IMR-90 (cell line): ENCODE results near the gene CASK. TPM values are rescaled to one million over a fixed set of nuclear protein-coding genes. Genes with fewer than 3 reads are reported as not detected.

ENCODE experiments used
- ATAC-seq: fragments of 200-7000 bp; cut with Tn5 transposase; 2 replicates; pipeline ENCODE4 v1.9.1; 2020; ENCODE audit warnings: low read depth, mild to moderate bottlenecking, moderate library complexity
- BruUV-seq: library from RNA; stranded (reverse); fragments of 400-500 nt; replicated peaks from 2 replicates; lab custom pipeline; 2021; lab: Mats Ljungman, UMichigan
- CTCF ChIA-PET: fragments of 300-600 bp; formaldehyde crosslinking; extraction: SDS; loops from one replicate; lab custom pipeline; 2021; ENCODE audit warnings: antibody characterized with exemption; lab: Yijun Ruan, JAX
- POLR2A ChIA-PET: fragments of 300-600 bp; sonication (Branson Sonifier 250); formaldehyde crosslinking; loops from one replicate; lab custom pipeline; 2022; ENCODE audit warnings: antibody characterized with exemption; ENCODE audit not compliant: unreplicated experiment; lab: Charles Lee
- DNase-seq: peaks from one replicate; pipeline ENCODE4 v3.0.0; 2013
- H2AFZ ChIP-seq: replicated peaks from 2 replicates; pipeline ENCODE3; 2013; ENCODE audit warnings: low read length, mild to moderate bottlenecking; ENCODE audit not compliant: poor library complexity
- H2AK5ac ChIP-seq: 2 replicates; pipeline ENCODE4 v1.6.1; 2013; ENCODE audit warnings: low read depth, low read length, inconsistent platforms
- H2AK9ac ChIP-seq: replicated peaks from 2 replicates; pipeline ENCODE3; 2013; ENCODE audit warnings: mild to moderate bottlenecking, low read depth, low read length, moderate library complexity; ENCODE audit not compliant: poor library complexity
- H2BK120ac ChIP-seq: 2 replicates; pipeline ENCODE4 v1.6.1; 2013; ENCODE audit warnings: low read depth, low read length, inconsistent platforms
- H2BK15ac ChIP-seq: 3 replicates; pipeline ENCODE4 v1.6.1; 2013; ENCODE audit warnings: low read depth, low read length, inconsistent platforms
- H2BK20ac ChIP-seq: 2 replicates; pipeline ENCODE4 v1.6.1; 2013; ENCODE audit warnings: low read depth, mild to moderate bottlenecking, inconsistent platforms, low read length, moderate library complexity
- H2BK5ac ChIP-seq: 2 replicates; pipeline ENCODE4 v1.6.1; 2013; ENCODE audit warnings: mild to moderate bottlenecking, low read depth, low read length, inconsistent platforms; ENCODE audit not compliant: poor library complexity, severe bottlenecking
- H3K14ac ChIP-seq: replicated peaks from 2 replicates; pipeline ENCODE4 v1.6.1; 2013; ENCODE audit warnings: low read depth, low read length, inconsistent platforms
- H3K18ac ChIP-seq: 2 replicates; pipeline ENCODE4 v1.6.1; 2013; ENCODE audit warnings: low read depth, low read length, control low read depth
- H3K23ac ChIP-seq: 2 replicates; pipeline ENCODE4 v1.6.1; 2013; ENCODE audit warnings: low read depth, low read length, inconsistent platforms
- H3K27ac ChIP-seq: 2 replicates; pipeline ENCODE4 v1.5.1; 2013; ENCODE audit warnings: mild to moderate bottlenecking, control low read depth, low read length; ENCODE audit not compliant: insufficient read depth
- H3K27me3 ChIP-seq: 2 replicates; pipeline ENCODE4 v1.6.1; 2013; ENCODE audit warnings: low read length; ENCODE audit not compliant: control insufficient read depth, insufficient read depth
- H3K36me3 ChIP-seq: 2 replicates; pipeline ENCODE4 v1.6.1; 2013; ENCODE audit warnings: low read length, mixed read lengths; ENCODE audit not compliant: control insufficient read depth, insufficient read depth
- H3K4ac ChIP-seq: 2 replicates; pipeline ENCODE4 v1.6.1; 2013; ENCODE audit warnings: low read depth, low read length, inconsistent platforms
- H3K4me1 ChIP-seq: 2 replicates; pipeline ENCODE4 v1.6.1; 2013; ENCODE audit warnings: low read length, mixed read lengths; ENCODE audit not compliant: control insufficient read depth, insufficient read depth
- H3K4me2 ChIP-seq: 2 replicates; pipeline ENCODE4 v1.6.1; 2013; ENCODE audit warnings: low read depth, mild to moderate bottlenecking, control low read depth, low read length, moderate library complexity
- H3K4me3 ChIP-seq: 2 replicates; pipeline ENCODE4 v1.5.1; 2013; ENCODE audit warnings: low read depth, mild to moderate bottlenecking, control low read depth, low read length, moderate library complexity; ENCODE audit not compliant: insufficient read depth
- H3K56ac ChIP-seq: 2 replicates; pipeline ENCODE4 v1.6.1; 2013; ENCODE audit warnings: low read length, inconsistent platforms; ENCODE audit not compliant: insufficient read depth; ENCODE audit errors: extremely low read depth
- H3K79me1 ChIP-seq, 2 experiments: 2 replicates each; pipeline ENCODE4 v1.6.1; 2013; ENCODE audit warnings: low read length in 2 of 2, inconsistent platforms in 1 of 2, low read depth in 1 of 2
- H3K9ac ChIP-seq: 2 replicates; pipeline ENCODE4 v1.6.1; 2013; ENCODE audit warnings: low read depth, low read length, control low read depth
- H3K9me1 ChIP-seq: 2 replicates; pipeline ENCODE4 v1.6.1; 2013; ENCODE audit warnings: low read length, inconsistent platforms; ENCODE audit not compliant: insufficient read depth
- H3K9me3 ChIP-seq: 2 replicates; pipeline ENCODE4 v1.6.1; 2013; ENCODE audit warnings: low read length; ENCODE audit not compliant: control insufficient read depth, insufficient read depth
- H4K20me1 ChIP-seq: 2 replicates; pipeline ENCODE4 v1.6.1; 2013; ENCODE audit warnings: low read length, inconsistent platforms; ENCODE audit not compliant: insufficient read depth
- H4K5ac ChIP-seq: 2 replicates; pipeline ENCODE4 v1.6.1; 2013; ENCODE audit warnings: mild to moderate bottlenecking, low read depth, low read length, control low read depth
- H4K8ac ChIP-seq, 2 experiments: 2 replicates each; pipeline ENCODE4 v1.6.1; 2013; ENCODE audit warnings: low read depth in 2 of 2, low read length in 2 of 2, control low read depth in 1 of 2, inconsistent platforms in 1 of 2
- H4K91ac ChIP-seq: 2 replicates; pipeline ENCODE4 v1.6.1; 2013; ENCODE audit warnings: low read depth, low read length, inconsistent platforms; ENCODE audit not compliant: insufficient read depth
- BHLHE40 ChIP-seq: fragments of 150-350 bp; IDR thresholded peaks from 2 replicates; pipeline ENCODE4 v1.6.1; 2016; ENCODE audit warnings: mild to moderate bottlenecking, low read depth, low read length
- CEBPB ChIP-seq: IDR thresholded peaks from 2 replicates; pipeline ENCODE4 v1.6.1; 2012; ENCODE audit warnings: low read depth, low read length, improper control_type of control experiment
- CHD1 ChIP-seq: IDR thresholded peaks from 2 replicates; pipeline ENCODE4 v1.6.1; 2012; ENCODE audit warnings: low read depth, low read length, improper control_type of control experiment
- FOS ChIP-seq: fragments of 150-350 bp; IDR thresholded peaks from 2 replicates; pipeline ENCODE4 v1.6.1; 2016; ENCODE audit warnings: low read depth, low read length
- MAFK ChIP-seq: IDR thresholded peaks from 2 replicates; pipeline ENCODE4 v1.6.1; 2012; ENCODE audit warnings: low read depth, low read length, improper control_type of control experiment
- MAZ ChIP-seq: IDR thresholded peaks from 2 replicates; pipeline ENCODE4 v1.6.1; 2012; ENCODE audit warnings: low read depth, mild to moderate bottlenecking, low read length, improper control_type of control experiment, moderate library complexity, borderline replicate concordance
- MXI1 ChIP-seq: IDR thresholded peaks from 2 replicates; pipeline ENCODE4 v1.6.1; 2012; ENCODE audit warnings: low read depth, mild to moderate bottlenecking, low read length, moderate library complexity, borderline replicate concordance
- NFE2L2 ChIP-seq: fragments of 150-350 bp; IDR thresholded peaks from 2 replicates; pipeline ENCODE4 v1.6.1; 2016; ENCODE audit warnings: low read depth, mild to moderate bottlenecking, low read length
- POLR2A ChIP-seq: IDR thresholded peaks from 2 replicates; pipeline ENCODE4 v1.6.1; 2012; ENCODE audit warnings: mild to moderate bottlenecking, low read depth, low read length
- RAD21 ChIP-seq: IDR thresholded peaks from 2 replicates; pipeline ENCODE4 v1.6.1; 2012; ENCODE audit warnings: low read length, improper control_type of control experiment
- RCOR1 ChIP-seq: IDR thresholded peaks from 2 replicates; pipeline ENCODE4 v1.6.1; 2012; ENCODE audit warnings: mild to moderate bottlenecking, low read length, improper control_type of control experiment; ENCODE audit not compliant: insufficient replicate concordance
- RFX5 ChIP-seq: IDR thresholded peaks from 2 replicates; pipeline ENCODE4 v1.8.0; 2012; ENCODE audit warnings: low read depth, mild to moderate bottlenecking, low read length, moderate library complexity
- SMC3 ChIP-seq: fragments of 150-350 bp; IDR thresholded peaks from 2 replicates; pipeline ENCODE4 v1.6.1; 2016; ENCODE audit warnings: low read depth, mild to moderate bottlenecking, antibody characterized with exemption, low read length, moderate library complexity
- WGBS, 2 experiments: methylation state at CpG; one replicate each; pipeline versions ENCODE4 v1.1.5 to v1.1.7; 2013; ENCODE audit warnings: missing lambda C conversion rate in 2 of 2; ENCODE audit not compliant: insufficient read length in 1 of 2; ENCODE audit errors: extremely low coverage in 2 of 2; 5-methylcytosine and 5-hydroxymethylcytosine counted together
- dilution Hi-C: fragments of 300-500 bp; cut with HindIII; formaldehyde crosslinking; loops from one replicate; pipeline ENCODE4 v1.14.3; 2018; ENCODE audit warnings: low sequenced_read_pairs; ENCODE audit not compliant: unreplicated experiment
- in situ Hi-C: fragments of 300-500 bp; cut with MboI; formaldehyde crosslinking; loops from 3 replicates; pipeline ENCODE4 v1.14.3; 2019; ENCODE audit warnings: low sequenced_read_pairs, inconsistent platforms, mixed read lengths
- intact Hi-C: fragments of 100-400 bp; cut with micrococcal nuclease; formaldehyde crosslinking; loops from 2 replicates; pipeline ENCODE4 v1.10.0; 2022
- polyA plus RNA-seq, 3 experiments: library from polyadenylated mRNA; depleted of rRNA; stranded (reverse); fragments of >200 nt; gene quantifications; 2 replicates each; pipeline ENCODE4 v1.2.3, GENCODE V29; 2012; ENCODE audit warnings: low replicate concordance in 1 of 3
- total RNA-seq: library from RNA; depleted of rRNA; stranded (reverse); fragments of >200 nt; gene quantifications from 2 replicates; pipeline ENCODE4 v1.2.3, GENCODE V29; 2012
- TF ChIP-seq, protein P1 (sequence below): fragments of 150-350 bp; IDR thresholded peaks from 2 replicates; pipeline ENCODE4 v1.6.1; 2016; ENCODE audit warnings: low read depth, mild to moderate bottlenecking, low read length, moderate library complexity, borderline replicate concordance
- TF ChIP-seq, protein P2 (sequence below): fragments of 150-350 bp; IDR thresholded peaks from 2 replicates; pipeline ENCODE4 v1.6.1; 2017; ENCODE audit warnings: mild to moderate bottlenecking, antibody characterized with exemption, low read length, low read depth
- TF ChIP-seq, protein P3 (sequence below): conservative IDR thresholded peaks from 2 replicates; pipeline ENCODE4 v1.5.1; 2012; ENCODE audit warnings: mild to moderate bottlenecking, low read depth, low read length, improper control_type of control experiment

CASK gene
- total and polyA plus RNA-seq, 2 of the 4 experiments (the other 2 are of a cell fraction) = 9.4 to 17.7 TPM

- WGBS, 2 experiments = no CpG with 5 or more reads among the region's 2 CpGs
- no peak overlapping the region for H4K91ac ChIP-seq
- ChIA-PET CTCF (no interaction called here), POLR2A (no interaction called here)
- H4K20me1 ChIP-seq = no peaks in the 10 kb centered on the region; the same call in 1 of the 2 replicates
- no peak for ATAC-seq
- no peak overlapping the region for H2BK5ac ChIP-seq
- H2AK5ac ChIP-seq = no peak overlapping the region
- TF ChIP-seq CEBPB = no peak
- no peak for TF ChIP-seq CHD1
- TF ChIP-seq, protein P1, sequence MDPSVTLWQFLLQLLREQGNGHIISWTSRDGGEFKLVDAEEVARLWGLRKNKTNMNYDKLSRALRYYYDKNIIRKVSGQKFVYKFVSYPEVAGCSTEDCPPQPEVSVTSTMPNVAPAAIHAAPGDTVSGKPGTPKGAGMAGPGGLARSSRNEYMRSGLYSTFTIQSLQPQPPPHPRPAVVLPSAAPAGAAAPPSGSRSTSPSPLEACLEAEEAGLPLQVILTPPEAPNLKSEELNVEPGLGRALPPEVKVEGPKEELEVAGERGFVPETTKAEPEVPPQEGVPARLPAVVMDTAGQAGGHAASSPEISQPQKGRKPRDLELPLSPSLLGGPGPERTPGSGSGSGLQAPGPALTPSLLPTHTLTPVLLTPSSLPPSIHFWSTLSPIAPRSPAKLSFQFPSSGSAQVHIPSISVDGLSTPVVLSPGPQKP = no peak
- TF ChIP-seq POLR2A = no peak
- TF ChIP-seq RAD21 = no peak
- TF ChIP-seq NFE2L2 = no peak
- TF ChIP-seq MAFK = no peak
- no peak for TF ChIP-seq MXI1
- no peak for TF ChIP-seq RFX5
- no peak for TF ChIP-seq SMC3
- no peak for TF ChIP-seq FOS
- no peak for TF ChIP-seq BHLHE40
- TF ChIP-seq, protein P2, sequence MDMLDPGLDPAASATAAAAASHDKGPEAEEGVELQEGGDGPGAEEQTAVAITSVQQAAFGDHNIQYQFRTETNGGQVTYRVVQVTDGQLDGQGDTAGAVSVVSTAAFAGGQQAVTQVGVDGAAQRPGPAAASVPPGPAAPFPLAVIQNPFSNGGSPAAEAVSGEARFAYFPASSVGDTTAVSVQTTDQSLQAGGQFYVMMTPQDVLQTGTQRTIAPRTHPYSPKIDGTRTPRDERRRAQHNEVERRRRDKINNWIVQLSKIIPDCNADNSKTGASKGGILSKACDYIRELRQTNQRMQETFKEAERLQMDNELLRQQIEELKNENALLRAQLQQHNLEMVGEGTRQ = no peak
- no peak for TF ChIP-seq RCOR1
- TF ChIP-seq MAZ = no peak
- TF ChIP-seq, protein P3, sequence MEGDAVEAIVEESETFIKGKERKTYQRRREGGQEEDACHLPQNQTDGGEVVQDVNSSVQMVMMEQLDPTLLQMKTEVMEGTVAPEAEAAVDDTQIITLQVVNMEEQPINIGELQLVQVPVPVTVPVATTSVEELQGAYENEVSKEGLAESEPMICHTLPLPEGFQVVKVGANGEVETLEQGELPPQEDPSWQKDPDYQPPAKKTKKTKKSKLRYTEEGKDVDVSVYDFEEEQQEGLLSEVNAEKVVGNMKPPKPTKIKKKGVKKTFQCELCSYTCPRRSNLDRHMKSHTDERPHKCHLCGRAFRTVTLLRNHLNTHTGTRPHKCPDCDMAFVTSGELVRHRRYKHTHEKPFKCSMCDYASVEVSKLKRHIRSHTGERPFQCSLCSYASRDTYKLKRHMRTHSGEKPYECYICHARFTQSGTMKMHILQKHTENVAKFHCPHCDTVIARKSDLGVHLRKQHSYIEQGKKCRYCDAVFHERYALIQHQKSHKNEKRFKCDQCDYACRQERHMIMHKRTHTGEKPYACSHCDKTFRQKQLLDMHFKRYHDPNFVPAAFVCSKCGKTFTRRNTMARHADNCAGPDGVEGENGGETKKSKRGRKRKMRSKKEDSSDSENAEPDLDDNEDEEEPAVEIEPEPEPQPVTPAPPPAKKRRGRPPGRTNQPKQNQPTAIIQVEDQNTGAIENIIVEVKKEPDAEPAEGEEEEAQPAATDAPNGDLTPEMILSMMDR = no peak
- no peak overlapping the region for H4K5ac ChIP-seq
- no peak overlapping the region for H3K23ac ChIP-seq
- no peak for DNase-seq
- no TSS peak for BruUV-seq
- no peak overlapping the region for H2BK15ac ChIP-seq
- H3K4me3 ChIP-seq = no peak overlapping the region
- H3K14ac ChIP-seq = no peak overlapping the region
- H2AK9ac ChIP-seq = no peak overlapping the region
- H3K27me3 ChIP-seq = no peaks in the 10 kb centered on the region
- peaks cover 0 to 3% of the 10 kb centered on the region in 2 experiments; a peak in 2 of 4 replicates for H3K79me1 ChIP-seq
- dilution Hi-C loops (no loop called here), in situ Hi-C loops (no loop called here), intact Hi-C loops (no loop called here)
- H3K56ac ChIP-seq = no peak overlapping the region
- H3K27ac ChIP-seq = no peak overlapping the region
- no peaks in the 10 kb centered on the region for H3K9me3 ChIP-seq
- H3K9ac ChIP-seq = no peak overlapping the region
- no peak overlapping the region for H2BK20ac ChIP-seq
- H3K4me1 ChIP-seq = no peaks in the 10 kb centered on the region; the same call in 1 of the 2 replicates
- H3K4me2 ChIP-seq = no peak overlapping the region
- no peaks in the 10 kb centered on the region for H3K36me3 ChIP-seq
- no peaks in the 10 kb centered on the region for H3K9me1 ChIP-seq
- H2BK120ac ChIP-seq = no peak overlapping the region
- H3K4ac ChIP-seq = no peak overlapping the region
- H4K8ac ChIP-seq = no peak overlapping the region
- H2AFZ ChIP-seq = no peak overlapping the region
- H3K18ac ChIP-seq = no peak overlapping the region
These were observed 46.2 kb downstream of the CASK start for GRCh38 chrX:41877167-41877566.
